Endothelial cell of umbilical vein (primary cell): ENCODE data around the gene STX16.

Source experiments
- CTCF ChIP-seq, 2 donors: IDR thresholded peaks; 1 replicate in 1 of 2; 2 replicates in 1 of 2; pipeline ENCODE4 v1.5.1; 2011; ENCODE audit warnings: low read length in 2 of 2, mild to moderate bottlenecking in 2 of 2, moderate library complexity in 2 of 2, control low read depth in 1 of 2, inconsistent platforms in 1 of 2, low read depth in 1 of 2; ENCODE audit not compliant: insufficient read depth in 1 of 2; ENCODE audit errors: extremely low read depth in 1 of 2
- EZH2 ChIP-seq: IDR thresholded peaks from 2 replicates; pipeline ENCODE4 v1.6.1; 2012; ENCODE audit warnings: borderline replicate concordance, low read depth, mild to moderate bottlenecking, moderate library complexity, low read length, inconsistent platforms; ENCODE audit not compliant: severe bottlenecking
- GATA2 ChIP-seq: IDR thresholded peaks from 2 replicates; pipeline ENCODE4 v1.7.0; 2011; ENCODE audit warnings: low read depth, mild to moderate bottlenecking, moderate library complexity, mixed read lengths, low read length; ENCODE audit not compliant: insufficient read length, insufficient read depth
- POLR2A ChIP-seq: IDR thresholded peaks from 2 replicates; pipeline ENCODE4 v1.6.1; 2012; ENCODE audit warnings: low read depth, mild to moderate bottlenecking, control low read depth, low read length
- POLR2AphosphoS5 ChIP-seq: IDR thresholded peaks from 2 replicates; pipeline ENCODE4 v1.6.1; 2012; ENCODE audit warnings: low read depth, mild to moderate bottlenecking, control low read depth, low read length, moderate library complexity; ENCODE audit not compliant: insufficient read depth
- TF ChIP-seq, protein P1 (sequence below): IDR thresholded peaks from 2 replicates; pipeline ENCODE4 v1.6.1; 2011; ENCODE audit not compliant: insufficient read depth, insufficient read length

- no peak for TF ChIP-seq CTCF (IDR thresholded peaks at IDR 0.05; ENCODE audit: extremely low read depth in 1 of 2, insufficient read depth in 1 of 2, low read depth in 1 of 2, low read length in 2 of 2)
- no peak for TF ChIP-seq EZH2
- no peak for TF ChIP-seq POLR2A
- TF ChIP-seq GATA2: no peak
- TF ChIP-seq POLR2AphosphoS5: no peak
- TF ChIP-seq, protein P1, sequence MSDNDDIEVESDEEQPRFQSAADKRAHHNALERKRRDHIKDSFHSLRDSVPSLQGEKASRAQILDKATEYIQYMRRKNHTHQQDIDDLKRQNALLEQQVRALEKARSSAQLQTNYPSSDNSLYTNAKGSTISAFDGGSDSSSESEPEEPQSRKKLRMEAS: no peak
These were observed 16.9 kb downstream of the STX16 start for GRCh38 chr20:58667975-58668374.
